K562 (cell line): ENCODE data around the gene DGCR2. TPM values are rescaled to one million over a fixed set of nuclear protein-coding genes. Genes with fewer than 3 reads are reported as not detected.

Experiments
- CBX1 ChIP-seq: sonication (generic); IDR thresholded peaks from 2 replicates; pipeline ENCODE4 v1.6.1; 2016; ENCODE audit warnings: antibody characterized with exemption, low read depth, mild to moderate bottlenecking
- CBX3 ChIP-seq, 2 experiments: IDR thresholded peaks; 1 replicate in 1 of 2; 2 replicates in 1 of 2; pipeline ENCODE4 v1.6.1; 2012; ENCODE audit warnings: inconsistent platforms in 2 of 2, low read length in 2 of 2, borderline replicate concordance in 1 of 2, control low read depth in 1 of 2
- DMBX1 ChIP-seq: fragments of 250-450 bp; sonication (Bioruptor Pico); IDR thresholded peaks from 2 replicates; pipeline ENCODE4 v1.8.0; 2022; ENCODE audit warnings: inconsistent platforms, mild to moderate bottlenecking, moderate library complexity, borderline replicate concordance
- E2F1 ChIP-seq: sonication (generic); formaldehyde crosslinking; IDR thresholded peaks from 2 replicates; pipeline ENCODE4 v1.8.1; 2023; ENCODE audit warnings: mild to moderate bottlenecking, missing genetic modification reagents, moderate library complexity
- FOXP1 ChIP-seq: sonication (generic); formaldehyde crosslinking; IDR thresholded peaks from 2 replicates; pipeline ENCODE4 v1.8.0; 2022; ENCODE audit warnings: mild to moderate bottlenecking, missing genetic modification reagents
- GMEB1 ChIP-seq: fragments of 250-450 bp; sonication (Bioruptor Pico); IDR thresholded peaks from 2 replicates; pipeline ENCODE4 v1.4.0; 2020; ENCODE audit warnings: mild to moderate bottlenecking
- MCM5 ChIP-seq: fragments of 450-650 bp; IDR thresholded peaks from 2 replicates; pipeline ENCODE4 v1.6.1; 2016; ENCODE audit warnings: low read depth
- NFRKB ChIP-seq: fragments of 450-650 bp; IDR thresholded peaks from 2 replicates; pipeline ENCODE4 v1.6.1; 2016; ENCODE audit warnings: low read depth
- RB1 ChIP-seq: fragments of 450-650 bp; IDR thresholded peaks from 2 replicates; pipeline ENCODE4 v1.6.1; 2017; ENCODE audit warnings: low read depth, mild to moderate bottlenecking
- SMAD1 ChIP-seq: fragments of 150-350 bp; IDR thresholded peaks from 2 replicates; pipeline ENCODE4 v1.6.1; 2014; ENCODE audit warnings: low read length, low read depth; ENCODE audit not compliant: partially characterized antibody
- SMC3 ChIP-seq: conservative IDR thresholded peaks from 2 replicates; pipeline ENCODE4 v1.6.1; 2011; ENCODE audit warnings: low read depth, low read length, improper control_type of control experiment; ENCODE audit not compliant: insufficient read depth
- TEAD4 ChIP-seq, 2 experiments: sonication (generic) in 1 of 2; formaldehyde crosslinking in 1 of 2; IDR thresholded peaks; 2 replicates each; pipeline versions ENCODE4 v1.6.1 to v1.8.0; 2012 to 2022; ENCODE audit warnings: borderline replicate concordance in 1 of 2, inconsistent platforms in 1 of 2, low read length in 1 of 2, mild to moderate bottlenecking in 1 of 2, missing genetic modification reagents in 1 of 2
- WHSC1 ChIP-seq: IDR thresholded peaks from one replicate; pipeline ENCODE4 v1.6.1; 2012; ENCODE audit warnings: low read length, control low read depth, inconsistent platforms
- ZKSCAN1 ChIP-seq: fragments of 150-350 bp; IDR thresholded peaks from 2 replicates; pipeline ENCODE4 v1.6.1; 2016; ENCODE audit warnings: low read depth, low read length
- ZMIZ1 ChIP-seq, 2 experiments: fragments of 150-350 bp in 1 of 2; IDR thresholded peaks; 2 replicates each; pipeline ENCODE4 v1.6.1; 2012 to 2016; ENCODE audit warnings: low read depth in 2 of 2, low read length in 2 of 2, mild to moderate bottlenecking in 1 of 2, moderate library complexity in 1 of 2
- ZNF398 ChIP-seq: fragments of 250-450 bp; sonication (Bioruptor Pico); IDR thresholded peaks from 2 replicates; pipeline ENCODE4 v1.8.0; 2021; ENCODE audit warnings: moderate library complexity, mild to moderate bottlenecking, inconsistent platforms
- ZNF764 ChIP-seq: fragments of 250-450 bp; sonication (Bioruptor Pico); IDR thresholded peaks from 2 replicates; pipeline ENCODE4 v1.4.0; 2020; ENCODE audit warnings: low read depth, mild to moderate bottlenecking, moderate library complexity
- ZNF780A ChIP-seq: fragments of 250-450 bp; sonication (Bioruptor Pico); IDR thresholded peaks from 2 replicates; pipeline ENCODE4 v1.5.0; 2021; ENCODE audit warnings: mild to moderate bottlenecking
- polyA plus RNA-seq, 8 experiments: library from polyadenylated mRNA; depleted of rRNA in 4 of 8; stranded (reverse) in 5 of 8; unstranded in 3 of 8; fragments of >200 nt; fragmentation: Nextera tagmentation in 2 of 8; fragmentation: Illumina TruSeq in 1 of 8; extraction: Ambion mirVana in 2 of 8; extraction: Trizol in 1 of 8; gene quantifications; 2 replicates each; pipeline versions ENCODE4 v1.2.1 to v1.2.3, GENCODE V29; 2011 to 2014; ENCODE audit warnings: inconsistent platforms in 1 of 8, missing spikeins in 1 of 8
- total RNA-seq, 7 experiments: library from RNA; depleted of rRNA in 6 of 7; stranded (reverse); fragments of >200 nt in 6 of 7; fragmentation: Illumina TruSeq in 2 of 7; extraction: Trizol in 2 of 7; gene quantifications; 2 replicates each; pipeline versions ENCODE4 v1.2.1 to v1.2.3, GENCODE V29; 2011 to 2021; ENCODE audit warnings: low replicate concordance in 1 of 7

The DGCR2 gene
- total and polyA plus RNA-seq, 9 of the 15 experiments (the other 6 are each of a cell fraction or from before 2014, with no cell fraction given), result 0.69 to 101 (median 56.4) TPM

GRCh38 chr22:19122143-19122751 lies at the start of gene DGCR2 (continued):
- TF ChIP-seq GMEB1 (CRISPR knock-in tag) (peak; percentile 90), ZNF764 (CRISPR knock-in tag) (peak; percentile 86), WHSC1 (peak; percentile 82), NFRKB (peak; percentile 89), ZKSCAN1 (0 out of 2 replicates have a peak, but pooled peaks have one; percentile 41), ZMIZ1 (IDR thresholded peaks at IDR 0.05; ENCODE audit: low read depth in 2 of 2, low read length in 2 of 2) (peak in 1 of 2 experiments; percentile 67; a peak in 2 of 4 replicates), TEAD4 (IDR thresholded peaks at IDR 0.05; ENCODE audit: low read length) (peak; percentile 38; the same call in 1 of the 2 replicates), TEAD4 (CRISPR knock-in tag; IDR thresholded peaks at IDR 0.05; ENCODE audit: borderline replicate concordance) (no peak), SMC3 (peak; percentile 37), ZNF398 (CRISPR knock-in tag) (no peak), DMBX1 (CRISPR knock-in tag) (peak; percentile 70), RB1 (peak; percentile 100), MCM5 (no peak), CBX1 (no peak; the same call in 1 of the 2 replicates), FOXP1 (no peak), SMAD1 (peak; percentile 85), CBX3 (IDR thresholded peaks at IDR 0.05; ENCODE audit: borderline replicate concordance in 1 of 2, low read length in 2 of 2) (0 out of 3 replicates have a peak, but pooled peaks of 1 of the 2 experiments have one; percentile 40), E2F1 (CRISPR knock-in tag) (peak; percentile 97), ZNF780A (CRISPR knock-in tag) (no peak)
